ENCODE results near the gene MCC.

DNA sequence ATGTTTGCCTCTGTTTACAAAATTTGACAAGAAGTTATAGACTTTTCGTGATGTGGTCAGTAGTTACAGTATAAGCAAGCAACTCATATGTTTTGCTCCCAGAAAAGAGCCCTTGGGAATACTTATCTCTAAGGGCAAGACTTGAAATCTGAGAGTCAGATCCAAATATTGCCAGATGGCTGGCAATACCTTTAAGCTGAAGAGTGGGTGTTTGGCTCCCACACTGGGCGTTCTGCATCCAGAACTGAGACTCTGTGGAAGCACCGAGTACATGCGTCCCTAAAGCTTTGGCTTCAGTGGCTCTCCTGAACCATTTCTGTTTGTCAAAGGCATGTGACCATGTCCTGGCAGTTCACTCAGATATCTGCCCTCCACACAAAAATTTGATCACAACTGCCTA, 317.5 kb downstream of the MCC start:
- TF ChIP-seq, protein P1, sequence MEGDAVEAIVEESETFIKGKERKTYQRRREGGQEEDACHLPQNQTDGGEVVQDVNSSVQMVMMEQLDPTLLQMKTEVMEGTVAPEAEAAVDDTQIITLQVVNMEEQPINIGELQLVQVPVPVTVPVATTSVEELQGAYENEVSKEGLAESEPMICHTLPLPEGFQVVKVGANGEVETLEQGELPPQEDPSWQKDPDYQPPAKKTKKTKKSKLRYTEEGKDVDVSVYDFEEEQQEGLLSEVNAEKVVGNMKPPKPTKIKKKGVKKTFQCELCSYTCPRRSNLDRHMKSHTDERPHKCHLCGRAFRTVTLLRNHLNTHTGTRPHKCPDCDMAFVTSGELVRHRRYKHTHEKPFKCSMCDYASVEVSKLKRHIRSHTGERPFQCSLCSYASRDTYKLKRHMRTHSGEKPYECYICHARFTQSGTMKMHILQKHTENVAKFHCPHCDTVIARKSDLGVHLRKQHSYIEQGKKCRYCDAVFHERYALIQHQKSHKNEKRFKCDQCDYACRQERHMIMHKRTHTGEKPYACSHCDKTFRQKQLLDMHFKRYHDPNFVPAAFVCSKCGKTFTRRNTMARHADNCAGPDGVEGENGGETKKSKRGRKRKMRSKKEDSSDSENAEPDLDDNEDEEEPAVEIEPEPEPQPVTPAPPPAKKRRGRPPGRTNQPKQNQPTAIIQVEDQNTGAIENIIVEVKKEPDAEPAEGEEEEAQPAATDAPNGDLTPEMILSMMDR (IDR thresholded peaks at IDR 0.05; ENCODE audit: low read length): no peak
- TF ChIP-seq EZH2phosphoT487 (IDR thresholded peaks at IDR 0.05; ENCODE audit: low read length): no peak
- no peak for TF ChIP-seq EZH2 (optimal IDR thresholded peaks at IDR 0.05; ENCODE audit: low read depth, low read length)

Measured in MM.1S (cell line).